K562 (cell line): ENCODE data around the gene ATXN7L2. TPM values are rescaled to one million over a fixed set of nuclear protein-coding genes. Genes with fewer than 3 reads are reported as not detected.
A peak's percentile ranks its signal among the peaks of the same experiment; 100 is the strongest.

ENCODE experiments used
- ADNP ChIP-seq: fragments of 200-800 bp; sonication (Bioruptor generic); IDR thresholded peaks from 2 replicates; pipeline ENCODE4 v1.6.1; 2016; ENCODE audit warnings: missing genetic modification characterization, missing compliant biosample characterization
- CREBBP ChIP-seq: IDR thresholded peaks from one replicate; pipeline ENCODE4 v1.6.1; 2012; ENCODE audit warnings: low read depth, mild to moderate bottlenecking, control low read depth, inconsistent platforms, low read length
- EZH2 ChIP-seq: IDR thresholded peaks from 2 replicates; pipeline ENCODE4 v1.6.1; 2012; ENCODE audit warnings: low read depth, mild to moderate bottlenecking, inconsistent platforms, low read length, borderline replicate concordance
- JUNB ChIP-seq: fragments of 450-650 bp; formaldehyde crosslinking; conservative IDR thresholded peaks from 2 replicates; pipeline ENCODE4 v1.4.0; 2020; ENCODE audit warnings: mild to moderate bottlenecking
- RBFOX2 ChIP-seq: fragments of 200-400 bp; formaldehyde crosslinking; IDR thresholded peaks from 2 replicates; pipeline ENCODE4 v1.6.1; 2017; ENCODE audit warnings: low read depth, mild to moderate bottlenecking, low read length, moderate library complexity
- SAFB ChIP-seq: fragments of 200-400 bp; formaldehyde crosslinking; IDR thresholded peaks from 2 replicates; pipeline ENCODE4 v1.6.1; 2017; ENCODE audit warnings: low read depth, low read length, borderline replicate concordance
- SMC3 ChIP-seq: conservative IDR thresholded peaks from 2 replicates; pipeline ENCODE4 v1.6.1; 2011; ENCODE audit warnings: low read depth, low read length, improper control_type of control experiment; ENCODE audit not compliant: insufficient read depth
- TSC22D4 ChIP-seq: fragments of 450-650 bp; IDR thresholded peaks from 2 replicates; pipeline ENCODE4 v1.6.1; 2016; ENCODE audit warnings: missing genetic modification characterization, missing biosample characterization, control low read depth
- ZFX ChIP-seq: sonication (generic); formaldehyde crosslinking; IDR thresholded peaks from 2 replicates; pipeline ENCODE4 v1.8.0; 2022; ENCODE audit warnings: mild to moderate bottlenecking, missing genetic modification reagents, moderate library complexity
- ZNF77 ChIP-seq: fragments of 250-450 bp; sonication (Bioruptor Pico); IDR thresholded peaks from 2 replicates; pipeline ENCODE4 v1.5.0; 2020
- ZSCAN32 ChIP-seq: fragments of 450-650 bp; formaldehyde crosslinking; IDR thresholded peaks from 2 replicates; pipeline ENCODE4 v1.4.0; 2020; ENCODE audit warnings: mild to moderate bottlenecking, moderate library complexity
- polyA plus RNA-seq, 8 experiments: library from polyadenylated mRNA; depleted of rRNA in 4 of 8; stranded (reverse) in 5 of 8; unstranded in 3 of 8; fragments of >200 nt; fragmentation: Nextera tagmentation in 2 of 8; fragmentation: Illumina TruSeq in 1 of 8; extraction: Ambion mirVana in 2 of 8; extraction: Trizol in 1 of 8; gene quantifications; 2 replicates each; pipeline versions ENCODE4 v1.2.1 to v1.2.3, GENCODE V29; 2011 to 2014; ENCODE audit warnings: inconsistent platforms in 1 of 8, missing spikeins in 1 of 8
- total RNA-seq, 7 experiments: library from RNA; depleted of rRNA in 6 of 7; stranded (reverse); fragments of >200 nt in 6 of 7; fragmentation: Illumina TruSeq in 2 of 7; extraction: Trizol in 2 of 7; gene quantifications; 2 replicates each; pipeline versions ENCODE4 v1.2.1 to v1.2.3, GENCODE V29; 2011 to 2021; ENCODE audit warnings: low replicate concordance in 1 of 7
- TF ChIP-seq, protein P1 (sequence below): fragments of 450-650 bp; IDR thresholded peaks from 2 replicates; pipeline ENCODE4 v1.6.1; 2017; ENCODE audit warnings: mild to moderate bottlenecking, moderate library complexity
- TF ChIP-seq, protein P2 (sequence below): sonication (generic); formaldehyde crosslinking; IDR thresholded peaks from 2 replicates; pipeline ENCODE4 v1.8.0; 2022; ENCODE audit warnings: missing genetic modification reagents, mild to moderate bottlenecking, borderline replicate concordance
- TF ChIP-seq, protein P3 (sequence below): fragments of 450-650 bp; formaldehyde crosslinking; IDR thresholded peaks from 2 replicates; pipeline ENCODE4 v1.4.0; 2020; ENCODE audit warnings: mild to moderate bottlenecking, moderate library complexity
- TF ChIP-seq, protein P4 (sequence below): sonication (generic); formaldehyde crosslinking; IDR thresholded peaks from 2 replicates; pipeline ENCODE4 v1.8.1; 2023; ENCODE audit warnings: mild to moderate bottlenecking, missing genetic modification reagents

The ATXN7L2 gene
- total and polyA plus RNA-seq, 9 of the 15 experiments (the other 6 are each of a cell fraction or from before 2014, with no cell fraction given) = 0.21 to 10.4 (median 5.8) TPM

DNA sequence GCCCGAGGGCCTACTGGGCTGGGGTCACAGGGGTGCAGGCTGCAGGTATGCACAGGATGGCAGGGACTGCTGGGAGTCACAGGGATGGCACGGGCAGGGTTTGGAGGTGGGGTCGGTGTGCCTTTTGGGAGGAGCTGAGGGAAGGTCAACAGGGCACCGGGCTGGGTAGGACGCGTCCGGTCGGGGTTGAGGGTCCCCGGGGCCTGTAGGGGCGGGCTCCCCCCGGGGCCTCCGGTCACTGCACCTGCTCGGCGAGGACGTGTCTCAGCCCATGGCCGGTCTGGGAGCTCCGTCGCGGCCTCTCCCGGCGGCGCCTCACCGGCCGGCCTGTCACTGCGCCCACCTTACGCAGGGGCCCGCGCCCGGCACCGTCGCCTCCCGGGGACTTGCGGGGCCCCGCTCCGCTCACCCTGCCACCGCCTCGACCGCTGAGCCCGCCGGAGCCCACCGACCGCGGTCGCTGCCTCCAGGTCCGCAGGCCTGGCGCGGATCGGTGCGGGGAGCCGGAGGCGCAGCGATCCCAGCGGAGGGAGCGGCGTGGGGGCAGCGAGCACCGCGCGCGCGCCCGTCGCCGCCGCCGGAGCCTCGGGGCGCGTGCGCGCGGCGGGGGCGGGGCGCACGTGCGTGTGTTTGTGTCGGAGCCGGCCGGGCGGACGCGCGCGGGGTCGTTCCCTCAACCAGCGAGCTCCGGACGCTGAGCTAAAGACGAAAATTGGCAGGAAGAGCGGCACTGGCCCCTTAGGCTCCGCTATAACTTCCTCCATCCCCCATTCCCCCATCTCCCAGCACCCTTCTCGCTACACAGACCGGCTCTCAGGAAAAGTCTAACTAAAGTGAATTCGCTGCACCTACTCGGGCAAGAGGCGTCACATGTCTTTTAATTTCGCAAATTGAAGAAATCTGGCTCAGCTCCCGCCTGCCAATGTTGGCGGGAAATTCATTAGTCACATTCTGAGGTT lies 25.8 kb downstream of the ATXN7L2 start, which contains the start of gene AMIGO1 (continued):
- TF ChIP-seq, protein P1, sequence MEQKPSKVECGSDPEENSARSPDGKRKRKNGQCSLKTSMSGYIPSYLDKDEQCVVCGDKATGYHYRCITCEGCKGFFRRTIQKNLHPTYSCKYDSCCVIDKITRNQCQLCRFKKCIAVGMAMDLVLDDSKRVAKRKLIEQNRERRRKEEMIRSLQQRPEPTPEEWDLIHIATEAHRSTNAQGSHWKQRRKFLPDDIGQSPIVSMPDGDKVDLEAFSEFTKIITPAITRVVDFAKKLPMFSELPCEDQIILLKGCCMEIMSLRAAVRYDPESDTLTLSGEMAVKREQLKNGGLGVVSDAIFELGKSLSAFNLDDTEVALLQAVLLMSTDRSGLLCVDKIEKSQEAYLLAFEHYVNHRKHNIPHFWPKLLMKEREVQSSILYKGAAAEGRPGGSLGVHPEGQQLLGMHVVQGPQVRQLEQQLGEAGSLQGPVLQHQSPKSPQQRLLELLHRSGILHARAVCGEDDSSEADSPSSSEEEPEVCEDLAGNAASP = no peak
- TF ChIP-seq, protein P2, sequence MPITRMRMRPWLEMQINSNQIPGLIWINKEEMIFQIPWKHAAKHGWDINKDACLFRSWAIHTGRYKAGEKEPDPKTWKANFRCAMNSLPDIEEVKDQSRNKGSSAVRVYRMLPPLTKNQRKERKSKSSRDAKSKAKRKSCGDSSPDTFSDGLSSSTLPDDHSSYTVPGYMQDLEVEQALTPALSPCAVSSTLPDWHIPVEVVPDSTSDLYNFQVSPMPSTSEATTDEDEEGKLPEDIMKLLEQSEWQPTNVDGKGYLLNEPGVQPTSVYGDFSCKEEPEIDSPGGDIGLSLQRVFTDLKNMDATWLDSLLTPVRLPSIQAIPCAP (CRISPR knock-in tag) = no peak
- no peak for TF ChIP-seq JUNB
- TF ChIP-seq EZH2 = no peak
- TF ChIP-seq, protein P3, sequence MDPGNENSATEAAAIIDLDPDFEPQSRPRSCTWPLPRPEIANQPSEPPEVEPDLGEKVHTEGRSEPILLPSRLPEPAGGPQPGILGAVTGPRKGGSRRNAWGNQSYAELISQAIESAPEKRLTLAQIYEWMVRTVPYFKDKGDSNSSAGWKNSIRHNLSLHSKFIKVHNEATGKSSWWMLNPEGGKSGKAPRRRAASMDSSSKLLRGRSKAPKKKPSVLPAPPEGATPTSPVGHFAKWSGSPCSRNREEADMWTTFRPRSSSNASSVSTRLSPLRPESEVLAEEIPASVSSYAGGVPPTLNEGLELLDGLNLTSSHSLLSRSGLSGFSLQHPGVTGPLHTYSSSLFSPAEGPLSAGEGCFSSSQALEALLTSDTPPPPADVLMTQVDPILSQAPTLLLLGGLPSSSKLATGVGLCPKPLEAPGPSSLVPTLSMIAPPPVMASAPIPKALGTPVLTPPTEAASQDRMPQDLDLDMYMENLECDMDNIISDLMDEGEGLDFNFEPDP (CRISPR knock-in tag) = no peak
- TF ChIP-seq ZFX (CRISPR knock-in tag) = no peak; the same call in 1 of the 2 replicates
- no peak for TF ChIP-seq TSC22D4 (tag)
- TF ChIP-seq ZNF77 (CRISPR knock-in tag) = no peak
- TF ChIP-seq ZSCAN32 (CRISPR knock-in tag) = no peak
- TF ChIP-seq, protein P4, sequence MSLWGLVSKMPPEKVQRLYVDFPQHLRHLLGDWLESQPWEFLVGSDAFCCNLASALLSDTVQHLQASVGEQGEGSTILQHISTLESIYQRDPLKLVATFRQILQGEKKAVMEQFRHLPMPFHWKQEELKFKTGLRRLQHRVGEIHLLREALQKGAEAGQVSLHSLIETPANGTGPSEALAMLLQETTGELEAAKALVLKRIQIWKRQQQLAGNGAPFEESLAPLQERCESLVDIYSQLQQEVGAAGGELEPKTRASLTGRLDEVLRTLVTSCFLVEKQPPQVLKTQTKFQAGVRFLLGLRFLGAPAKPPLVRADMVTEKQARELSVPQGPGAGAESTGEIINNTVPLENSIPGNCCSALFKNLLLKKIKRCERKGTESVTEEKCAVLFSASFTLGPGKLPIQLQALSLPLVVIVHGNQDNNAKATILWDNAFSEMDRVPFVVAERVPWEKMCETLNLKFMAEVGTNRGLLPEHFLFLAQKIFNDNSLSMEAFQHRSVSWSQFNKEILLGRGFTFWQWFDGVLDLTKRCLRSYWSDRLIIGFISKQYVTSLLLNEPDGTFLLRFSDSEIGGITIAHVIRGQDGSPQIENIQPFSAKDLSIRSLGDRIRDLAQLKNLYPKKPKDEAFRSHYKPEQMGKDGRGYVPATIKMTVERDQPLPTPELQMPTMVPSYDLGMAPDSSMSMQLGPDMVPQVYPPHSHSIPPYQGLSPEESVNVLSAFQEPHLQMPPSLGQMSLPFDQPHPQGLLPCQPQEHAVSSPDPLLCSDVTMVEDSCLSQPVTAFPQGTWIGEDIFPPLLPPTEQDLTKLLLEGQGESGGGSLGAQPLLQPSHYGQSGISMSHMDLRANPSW = no peak
- 0 out of 2 replicates have a peak, but pooled peaks have one; percentile 39 for TF ChIP-seq RBFOX2
- TF ChIP-seq SAFB = no peak
- no peak for TF ChIP-seq SMC3
- TF ChIP-seq CREBBP = no peak
- TF ChIP-seq ADNP (tag) = no peak
